Vagina (tissue), 2 donors: Measurements from ENCODE around the gene TF.

Source experiments
- POLR2A ChIP-seq, 2 donors: fragments of 450-650 bp; IDR thresholded peaks; one replicate each; pipeline ENCODE4 v1.6.1; 2017; ENCODE audit warnings: antibody characterized with exemption in 2 of 2, mild to moderate bottlenecking in 2 of 2, moderate library complexity in 2 of 2
- TF ChIP-seq, protein P1 (sequence below), 3 experiments: fragments of 450-650 bp in 2 of 3; fragments of 200-600 bp in 1 of 3; sonication (generic) in 1 of 3; IDR thresholded peaks; one replicate each; pipeline ENCODE4 v1.5.1; 2017 to 2019; ENCODE audit warnings: antibody characterized with exemption in 3 of 3, mild to moderate bottlenecking in 2 of 3, moderate library complexity in 2 of 3

DNA sequence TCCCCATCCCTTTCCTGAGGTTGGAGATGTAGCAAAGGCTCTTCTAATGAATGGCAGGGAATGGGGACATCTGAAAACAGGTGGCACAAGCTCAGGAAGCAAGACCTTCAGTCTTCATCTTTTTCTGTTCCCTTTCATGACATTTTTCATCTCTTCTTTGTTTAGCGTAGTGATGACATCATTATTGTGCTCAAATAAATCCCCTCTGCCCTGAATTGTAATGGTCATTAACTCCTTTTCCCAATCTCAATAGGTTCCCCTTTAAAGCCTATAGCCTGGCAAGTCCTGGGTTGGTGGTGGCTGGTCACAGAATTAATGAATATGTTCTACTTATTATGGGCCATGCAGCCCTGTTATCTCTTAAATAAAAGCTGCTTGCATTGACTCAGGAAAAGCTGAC lies 21.4 kb downstream of the TF start:
- no peak for TF ChIP-seq POLR2A (IDR thresholded peaks at IDR 0.05)
- TF ChIP-seq, protein P1, sequence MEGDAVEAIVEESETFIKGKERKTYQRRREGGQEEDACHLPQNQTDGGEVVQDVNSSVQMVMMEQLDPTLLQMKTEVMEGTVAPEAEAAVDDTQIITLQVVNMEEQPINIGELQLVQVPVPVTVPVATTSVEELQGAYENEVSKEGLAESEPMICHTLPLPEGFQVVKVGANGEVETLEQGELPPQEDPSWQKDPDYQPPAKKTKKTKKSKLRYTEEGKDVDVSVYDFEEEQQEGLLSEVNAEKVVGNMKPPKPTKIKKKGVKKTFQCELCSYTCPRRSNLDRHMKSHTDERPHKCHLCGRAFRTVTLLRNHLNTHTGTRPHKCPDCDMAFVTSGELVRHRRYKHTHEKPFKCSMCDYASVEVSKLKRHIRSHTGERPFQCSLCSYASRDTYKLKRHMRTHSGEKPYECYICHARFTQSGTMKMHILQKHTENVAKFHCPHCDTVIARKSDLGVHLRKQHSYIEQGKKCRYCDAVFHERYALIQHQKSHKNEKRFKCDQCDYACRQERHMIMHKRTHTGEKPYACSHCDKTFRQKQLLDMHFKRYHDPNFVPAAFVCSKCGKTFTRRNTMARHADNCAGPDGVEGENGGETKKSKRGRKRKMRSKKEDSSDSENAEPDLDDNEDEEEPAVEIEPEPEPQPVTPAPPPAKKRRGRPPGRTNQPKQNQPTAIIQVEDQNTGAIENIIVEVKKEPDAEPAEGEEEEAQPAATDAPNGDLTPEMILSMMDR (IDR thresholded peaks at IDR 0.05), result no peak
